Caki2 (cell line): ENCODE measurements around the gene ZNF385D. TPM values are rescaled to one million over a fixed set of nuclear protein-coding genes. Genes with fewer than 3 reads are reported as not detected.

Experiments
- DNase-seq: peaks from one replicate; pipeline ENCODE4 v3.0.0-alpha.2; 2015; ENCODE audit warnings: low read depth
- in situ Hi-C: cut with HindIII; loops from 2 replicates; pipeline ENCODE4 v1.10.0; 2016; ENCODE audit warnings: low sequenced_read_pairs, low pct_unique_long_range_greater_than_20kb, mixed read lengths
- total RNA-seq: library from RNA; depleted of rRNA; stranded (reverse); fragments of >200 nt; shearing (Covaris generic); gene quantifications from 2 replicates; pipeline ENCODE4 v1.2.3, GENCODE V29; 2014; ENCODE audit warnings: low replicate concordance

ZNF385D gene
- total RNA-seq, 1 experiment from 2014 or later: 2.1 TPM

GRCh38 chr3:21543380-21544075 lies 207.5 kb downstream of the ZNF385D start:
- in situ Hi-C loops: no loop called here
- no peak for DNase-seq

GRCh38 chr3:21542656-21543379 lies 208.2 kb downstream of the ZNF385D start:
- in situ Hi-C loops: no loop called here
- no peak for DNase-seq

- in situ Hi-C loops: no loop called here
- no peak for DNase-seq
These were observed 210.7 kb downstream of the ZNF385D start for GRCh38 chr3:21540265-21540664.

- in situ Hi-C loops: no loop called here
These were observed 216.5 kb downstream of the ZNF385D start for GRCh38 chr3:21534462-21534861.

GRCh38 chr3:21533002-21533401 lies 218.0 kb downstream of the ZNF385D start:
- in situ Hi-C loops: no loop called here
- no peak for DNase-seq

More at GRCh38 chr3:21534462-21534861, 216.5 kb downstream of the ZNF385D start:
- DNase-seq: no peak

- in situ Hi-C loops: no loop called here
- DNase-seq: no peak
These were observed 219.1 kb downstream of the ZNF385D start for GRCh38 chr3:21531909-21532308.

- no peak for DNase-seq
- in situ Hi-C loops: no loop called here
These were observed 222.6 kb downstream of the ZNF385D start for GRCh38 chr3:21528291-21528995.

- no peak for DNase-seq
- in situ Hi-C loops: no loop called here
These were observed 224.5 kb downstream of the ZNF385D start for GRCh38 chr3:21526461-21526860.

- DNase-seq: no peak
- in situ Hi-C loops: no loop called here
These were observed 226.9 kb downstream of the ZNF385D start for GRCh38 chr3:21524133-21524532.

GRCh38 chr3:21520106-21520963 lies 230.7 kb downstream of the ZNF385D start:
- DNase-seq: no peak
- in situ Hi-C loops: no loop called here

GRCh38 chr3:21517184-21517583 lies 233.8 kb downstream of the ZNF385D start:
- in situ Hi-C loops: no loop called here
- no peak for DNase-seq

- no peak for DNase-seq
These were observed 235.6 kb downstream of the ZNF385D start for GRCh38 chr3:21515417-21515816.

GRCh38 chr3:21509731-21510470 lies 241.1 kb downstream of the ZNF385D start:
- no peak for DNase-seq
- in situ Hi-C loops: no loop called here

More at GRCh38 chr3:21515417-21515816, 235.6 kb downstream of the ZNF385D start:
- in situ Hi-C loops: no loop called here

GRCh38 chr3:21508246-21508645 lies 242.8 kb downstream of the ZNF385D start:
- no peak for DNase-seq
- in situ Hi-C loops: no loop called here

- in situ Hi-C loops: no loop called here
- DNase-seq: no peak
These were observed 245.1 kb downstream of the ZNF385D start for GRCh38 chr3:21505711-21506460.

- in situ Hi-C loops: no loop called here
- no peak for DNase-seq
These were observed 248.4 kb downstream of the ZNF385D start for GRCh38 chr3:21502656-21503055.

GRCh38 chr3:21500834-21501233 lies 250.2 kb downstream of the ZNF385D start:
- in situ Hi-C loops: no loop called here
- DNase-seq: no peak
